ENCODE measurements around the gene RAD23A.

DNA sequence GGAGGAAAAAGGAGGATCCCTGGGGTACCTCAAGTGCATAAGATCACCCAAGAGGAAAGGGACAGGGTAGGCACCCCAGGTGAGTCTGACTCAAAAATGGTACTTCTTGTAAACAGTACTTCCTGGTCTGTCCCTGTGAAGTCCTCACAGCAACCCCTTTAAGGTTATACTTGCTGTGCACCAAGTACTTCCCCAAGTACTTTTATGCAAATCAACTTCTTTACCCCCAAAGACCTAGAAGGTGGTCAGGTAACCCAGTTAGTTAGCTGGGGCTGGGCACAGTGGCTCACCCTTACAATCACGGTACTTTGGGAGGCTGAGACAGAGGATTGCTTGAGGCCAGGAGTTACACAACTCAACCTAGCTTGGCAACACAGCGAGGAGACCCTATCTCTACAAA lies 4.8 kb upstream of the RAD23A start:
- TF ChIP-seq, protein P1, sequence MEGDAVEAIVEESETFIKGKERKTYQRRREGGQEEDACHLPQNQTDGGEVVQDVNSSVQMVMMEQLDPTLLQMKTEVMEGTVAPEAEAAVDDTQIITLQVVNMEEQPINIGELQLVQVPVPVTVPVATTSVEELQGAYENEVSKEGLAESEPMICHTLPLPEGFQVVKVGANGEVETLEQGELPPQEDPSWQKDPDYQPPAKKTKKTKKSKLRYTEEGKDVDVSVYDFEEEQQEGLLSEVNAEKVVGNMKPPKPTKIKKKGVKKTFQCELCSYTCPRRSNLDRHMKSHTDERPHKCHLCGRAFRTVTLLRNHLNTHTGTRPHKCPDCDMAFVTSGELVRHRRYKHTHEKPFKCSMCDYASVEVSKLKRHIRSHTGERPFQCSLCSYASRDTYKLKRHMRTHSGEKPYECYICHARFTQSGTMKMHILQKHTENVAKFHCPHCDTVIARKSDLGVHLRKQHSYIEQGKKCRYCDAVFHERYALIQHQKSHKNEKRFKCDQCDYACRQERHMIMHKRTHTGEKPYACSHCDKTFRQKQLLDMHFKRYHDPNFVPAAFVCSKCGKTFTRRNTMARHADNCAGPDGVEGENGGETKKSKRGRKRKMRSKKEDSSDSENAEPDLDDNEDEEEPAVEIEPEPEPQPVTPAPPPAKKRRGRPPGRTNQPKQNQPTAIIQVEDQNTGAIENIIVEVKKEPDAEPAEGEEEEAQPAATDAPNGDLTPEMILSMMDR (IDR thresholded peaks at IDR 0.05 in 2 of 3, conservative IDR thresholded peaks at IDR 0.05 in 1 of 3; ENCODE audit: control insufficient read depth in 2 of 3, extremely low read depth in 1 of 3, insufficient read depth in 1 of 3, low read depth in 3 of 3, low read length in 3 of 3): no peak
- TF ChIP-seq, protein P2, sequence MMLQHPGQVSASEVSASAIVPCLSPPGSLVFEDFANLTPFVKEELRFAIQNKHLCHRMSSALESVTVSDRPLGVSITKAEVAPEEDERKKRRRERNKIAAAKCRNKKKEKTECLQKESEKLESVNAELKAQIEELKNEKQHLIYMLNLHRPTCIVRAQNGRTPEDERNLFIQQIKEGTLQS (IDR thresholded peaks at IDR 0.05; ENCODE audit: borderline replicate concordance, extremely low read depth, low read depth, low read length): no peak
- no peak for TF ChIP-seq SMAD1 (IDR thresholded peaks at IDR 0.05; ENCODE audit: low read depth, partially characterized antibody)
- no peak for TF ChIP-seq TCF7 (IDR thresholded peaks at IDR 0.05; ENCODE audit: borderline replicate concordance)
- TF ChIP-seq, protein P3, sequence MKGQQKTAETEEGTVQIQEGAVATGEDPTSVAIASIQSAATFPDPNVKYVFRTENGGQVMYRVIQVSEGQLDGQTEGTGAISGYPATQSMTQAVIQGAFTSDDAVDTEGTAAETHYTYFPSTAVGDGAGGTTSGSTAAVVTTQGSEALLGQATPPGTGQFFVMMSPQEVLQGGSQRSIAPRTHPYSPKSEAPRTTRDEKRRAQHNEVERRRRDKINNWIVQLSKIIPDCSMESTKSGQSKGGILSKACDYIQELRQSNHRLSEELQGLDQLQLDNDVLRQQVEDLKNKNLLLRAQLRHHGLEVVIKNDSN (IDR thresholded peaks at IDR 0.05; ENCODE audit: borderline replicate concordance, extremely low read length, insufficient read depth, low read depth, low read length): no peak
- TF ChIP-seq, protein P4, sequence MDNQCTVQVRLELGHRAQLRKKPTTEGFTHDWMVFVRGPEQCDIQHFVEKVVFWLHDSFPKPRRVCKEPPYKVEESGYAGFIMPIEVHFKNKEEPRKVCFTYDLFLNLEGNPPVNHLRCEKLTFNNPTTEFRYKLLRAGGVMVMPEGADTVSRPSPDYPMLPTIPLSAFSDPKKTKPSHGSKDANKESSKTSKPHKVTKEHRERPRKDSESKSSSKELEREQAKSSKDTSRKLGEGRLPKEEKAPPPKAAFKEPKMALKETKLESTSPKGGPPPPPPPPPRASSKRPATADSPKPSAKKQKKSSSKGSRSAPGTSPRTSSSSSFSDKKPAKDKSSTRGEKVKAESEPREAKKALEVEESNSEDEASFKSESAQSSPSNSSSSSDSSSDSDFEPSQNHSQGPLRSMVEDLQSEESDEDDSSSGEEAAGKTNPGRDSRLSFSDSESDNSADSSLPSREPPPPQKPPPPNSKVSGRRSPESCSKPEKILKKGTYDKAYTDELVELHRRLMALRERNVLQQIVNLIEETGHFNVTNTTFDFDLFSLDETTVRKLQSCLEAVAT (IDR thresholded peaks at IDR 0.05): no peak
- no peak for TF ChIP-seq CHD2 (IDR thresholded peaks at IDR 0.05; ENCODE audit: borderline replicate concordance, low read depth, low read length)
- TF ChIP-seq BACH1 (IDR thresholded peaks at IDR 0.05; ENCODE audit: borderline replicate concordance): no peak
- TF ChIP-seq CHD4 (IDR thresholded peaks at IDR 0.05): no peak
- no peak for TF ChIP-seq SUZ12 (IDR thresholded peaks at IDR 0.05; ENCODE audit: unreplicated experiment)
- no peak for TF ChIP-seq POLR2A (IDR thresholded peaks at IDR 0.05; ENCODE audit: low read depth, low read length)
- no peak for TF ChIP-seq SIX5 (IDR thresholded peaks at IDR 0.05; ENCODE audit: low read depth, low read length, severe bottlenecking)

All from GM12878 (cell line).